Endothelial cell (in vitro differentiated cells): ENCODE results near the gene PINLYP. TPM values are rescaled to one million over a fixed set of nuclear protein-coding genes. Genes with fewer than 3 reads are reported as not detected.
A peak's percentile ranks its signal among the peaks of the same experiment; 100 is the strongest.

Experiments used
- DNase-seq: peaks from one replicate; pipeline ENCODE4 v3.0.0; 2021; ENCODE audit warnings: low spot score
- H3K27ac Mint-ChIP-seq: one replicate; pipeline ENCODE4 v1.8.0; 2021; ENCODE audit warnings: mixed read lengths, inconsistent platforms; ENCODE audit not compliant: unreplicated experiment
- H3K27me3 Mint-ChIP-seq: one replicate; pipeline ENCODE4 v1.8.0; 2021; ENCODE audit warnings: mild to moderate bottlenecking, moderate library complexity, mixed read lengths, inconsistent platforms; ENCODE audit not compliant: unreplicated experiment
- H3K36me3 Mint-ChIP-seq: one replicate; pipeline ENCODE4 v1.8.0; 2021; ENCODE audit warnings: mild to moderate bottlenecking, low read depth, mixed read lengths, inconsistent platforms; ENCODE audit not compliant: unreplicated experiment
- H3K4me1 Mint-ChIP-seq: one replicate; pipeline ENCODE4 v1.8.0; 2021; ENCODE audit warnings: mild to moderate bottlenecking, mixed read lengths, inconsistent platforms; ENCODE audit not compliant: unreplicated experiment
- H3K4me3 Mint-ChIP-seq: one replicate; pipeline ENCODE4 v1.8.0; 2021; ENCODE audit warnings: mild to moderate bottlenecking, mixed read lengths, inconsistent platforms; ENCODE audit not compliant: unreplicated experiment
- H3K9me3 Mint-ChIP-seq: one replicate; pipeline ENCODE4 v1.8.0; 2021; ENCODE audit warnings: mixed read lengths, inconsistent platforms; ENCODE audit not compliant: unreplicated experiment
- CTCF ChIP-seq: fragments of 200-600 bp; sonication (generic); IDR thresholded peaks from one replicate; pipeline ENCODE4 v1.5.0; 2021; ENCODE audit warnings: antibody characterized with exemption; ENCODE audit not compliant: unreplicated experiment
- total RNA-seq: library from RNA; stranded (reverse); fragmentation: NEBNext Ultra II Directional; extraction: Animal tissue kit (Norgen Biotek cat#: 25700); gene quantifications from one replicate; pipeline ENCODE4 v1.2.1, GENCODE V29; 2021; ENCODE audit not compliant: unreplicated experiment

Gene PINLYP
- total RNA-seq, 1 donor from 2014 or later: 3.4 TPM

- H3K4me3 Mint-ChIP-seq: peak overlapping the region; percentile 71
- peak; percentile 60 for TF ChIP-seq CTCF
These were observed 20.3 kb upstream of the PINLYP start for GRCh38 chr19:43555185-43555770.

GRCh38 chr19:43560687-43561086 is 14.9 kb upstream of the PINLYP start:
- H3K27ac Mint-ChIP-seq: peak overlapping the region; percentile 57

More at GRCh38 chr19:43555185-43555770, 20.3 kb upstream of the PINLYP start:
- Mint-ChIP-seq H3K36me3 (peaks cover 35% of the 10 kb centered on the region), H3K9me3 (no peaks in the 10 kb centered on the region), H3K27ac (no peak overlapping the region), H3K27me3 (peaks cover 9% of the 10 kb centered on the region), H3K4me1 (no peaks in the 10 kb centered on the region)
- DNase-seq: peak; percentile 88

DNA sequence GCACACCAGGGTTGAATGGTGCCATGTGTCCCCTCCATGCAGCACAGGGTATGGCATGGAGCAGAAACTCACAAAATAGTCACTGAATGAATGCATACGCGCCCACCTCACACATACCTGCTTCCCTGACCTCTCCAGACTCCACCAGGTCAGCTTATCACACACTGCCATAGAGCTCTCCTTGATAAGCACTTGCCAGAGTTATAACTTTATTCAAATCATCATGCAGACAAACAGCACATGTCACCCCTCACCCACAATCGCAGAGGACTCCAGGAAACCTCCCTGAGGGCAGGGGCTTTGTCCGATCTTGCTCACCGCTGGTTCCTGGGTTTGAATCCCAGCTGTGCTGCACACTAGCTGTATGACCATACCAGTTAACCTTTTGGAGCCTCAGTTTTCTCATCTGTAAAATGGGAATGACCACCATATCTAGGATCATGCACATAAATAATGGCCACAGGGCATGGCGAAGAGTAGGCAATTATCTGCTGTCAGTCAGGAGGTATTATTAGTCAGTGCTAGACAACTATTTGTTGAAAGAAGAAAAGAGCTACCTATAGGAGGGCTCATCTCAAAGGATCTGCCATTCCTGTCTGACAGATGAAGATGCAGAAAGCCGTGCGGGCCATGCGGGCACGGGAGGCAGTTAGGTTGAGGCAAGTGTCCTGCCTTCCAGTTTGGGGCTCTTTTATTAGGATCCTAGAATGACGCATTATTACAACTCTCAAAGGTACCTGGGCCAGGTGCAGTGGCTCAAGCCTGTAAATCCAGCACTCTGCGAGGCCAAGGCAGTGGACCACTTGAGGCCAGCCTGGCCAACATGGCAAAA is 14.2 kb upstream of the PINLYP start:
- Mint-ChIP-seq H3K4me1 (no peaks in the 10 kb centered on the region), H3K27me3 (peaks cover 9% of the 10 kb centered on the region), H3K27ac (peak overlapping the region; percentile 39), H3K36me3 (peaks cover 26% of the 10 kb centered on the region), H3K9me3 (no peaks in the 10 kb centered on the region), H3K4me3 (peak overlapping the region; percentile 29)
- no peak for TF ChIP-seq CTCF
- no peak for DNase-seq

More at GRCh38 chr19:43560687-43561086, 14.9 kb upstream of the PINLYP start:
- H3K9me3 Mint-ChIP-seq: no peaks in the 10 kb centered on the region
- no peaks in the 10 kb centered on the region for H3K4me1 Mint-ChIP-seq
- no peak for TF ChIP-seq CTCF
- H3K27me3 Mint-ChIP-seq: peaks cover 9% of the 10 kb centered on the region
- DNase-seq: no peak
- peak overlapping the region; percentile 29 for H3K4me3 Mint-ChIP-seq
- peaks cover 26% of the 10 kb centered on the region for H3K36me3 Mint-ChIP-seq

- no peak overlapping the region for H3K4me3 Mint-ChIP-seq
- no peak for TF ChIP-seq CTCF
- no peak for DNase-seq
- H3K27ac Mint-ChIP-seq: peak overlapping the region; percentile 70
- H3K27me3 Mint-ChIP-seq: peaks cover 9% of the 10 kb centered on the region
- H3K4me1 Mint-ChIP-seq: no peaks in the 10 kb centered on the region
- peaks cover 26% of the 10 kb centered on the region for H3K36me3 Mint-ChIP-seq
- no peaks in the 10 kb centered on the region for H3K9me3 Mint-ChIP-seq
These were observed 13.3 kb upstream of the PINLYP start for GRCh38 chr19:43562226-43562697.
